NCI-H1048 (cell line): ENCODE data around the gene MVB12A.

Source experiments
- DNase-seq: peaks from one replicate; lab custom pipeline; 2025; lab: John Stamatoyannopoulos, UW

Gene MVB12A

DNA sequence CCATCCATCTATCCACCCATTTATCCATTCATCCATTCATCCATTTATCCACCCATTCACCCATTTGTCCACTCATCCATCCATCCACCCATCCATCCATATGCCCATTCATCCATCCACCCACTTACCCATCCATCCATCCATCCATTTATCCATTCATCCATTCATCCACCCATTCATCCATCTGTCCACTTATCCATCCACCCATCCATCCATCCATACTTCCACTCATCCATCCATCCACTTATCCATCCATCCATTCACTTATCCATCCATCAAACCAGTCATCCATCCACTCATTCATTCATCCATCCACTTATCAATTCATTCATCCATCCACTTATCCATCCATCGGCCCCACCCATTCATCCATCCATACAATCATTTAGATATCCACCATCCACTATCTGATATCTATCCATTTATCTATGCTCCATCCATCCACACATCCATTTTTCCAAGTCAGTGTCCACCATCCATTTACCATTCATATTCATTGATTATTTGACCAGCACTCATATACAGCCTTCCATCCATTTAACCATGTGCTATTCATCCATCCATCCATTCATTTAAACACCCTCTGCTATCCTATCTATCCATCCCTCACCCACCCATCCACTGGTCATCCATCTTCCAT, 25.8 kb downstream of the MVB12A start:
- no peak for DNase-seq

DNA sequence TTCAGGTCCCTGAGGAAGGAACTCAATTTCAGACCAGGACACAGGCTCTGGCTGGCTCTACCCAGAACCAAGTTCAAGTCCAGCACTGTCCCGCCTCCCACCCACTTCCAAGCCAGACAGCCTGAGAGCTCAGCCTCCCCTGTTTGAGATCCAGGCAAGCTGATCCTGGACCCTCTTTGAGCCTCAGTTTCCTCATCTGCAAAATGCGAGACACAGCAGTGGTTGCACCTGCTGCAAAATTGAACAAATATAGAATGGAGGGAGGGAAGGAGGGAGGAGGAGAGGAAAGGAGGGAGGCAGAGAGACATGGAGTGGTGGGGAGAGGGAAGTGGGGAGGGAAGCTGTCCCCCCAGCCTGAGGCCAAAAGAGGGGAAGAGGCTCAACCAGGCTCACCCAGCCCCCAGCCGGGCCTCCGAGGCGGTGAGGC, 27.9 kb downstream of the MVB12A start:
- no peak for DNase-seq

DNA sequence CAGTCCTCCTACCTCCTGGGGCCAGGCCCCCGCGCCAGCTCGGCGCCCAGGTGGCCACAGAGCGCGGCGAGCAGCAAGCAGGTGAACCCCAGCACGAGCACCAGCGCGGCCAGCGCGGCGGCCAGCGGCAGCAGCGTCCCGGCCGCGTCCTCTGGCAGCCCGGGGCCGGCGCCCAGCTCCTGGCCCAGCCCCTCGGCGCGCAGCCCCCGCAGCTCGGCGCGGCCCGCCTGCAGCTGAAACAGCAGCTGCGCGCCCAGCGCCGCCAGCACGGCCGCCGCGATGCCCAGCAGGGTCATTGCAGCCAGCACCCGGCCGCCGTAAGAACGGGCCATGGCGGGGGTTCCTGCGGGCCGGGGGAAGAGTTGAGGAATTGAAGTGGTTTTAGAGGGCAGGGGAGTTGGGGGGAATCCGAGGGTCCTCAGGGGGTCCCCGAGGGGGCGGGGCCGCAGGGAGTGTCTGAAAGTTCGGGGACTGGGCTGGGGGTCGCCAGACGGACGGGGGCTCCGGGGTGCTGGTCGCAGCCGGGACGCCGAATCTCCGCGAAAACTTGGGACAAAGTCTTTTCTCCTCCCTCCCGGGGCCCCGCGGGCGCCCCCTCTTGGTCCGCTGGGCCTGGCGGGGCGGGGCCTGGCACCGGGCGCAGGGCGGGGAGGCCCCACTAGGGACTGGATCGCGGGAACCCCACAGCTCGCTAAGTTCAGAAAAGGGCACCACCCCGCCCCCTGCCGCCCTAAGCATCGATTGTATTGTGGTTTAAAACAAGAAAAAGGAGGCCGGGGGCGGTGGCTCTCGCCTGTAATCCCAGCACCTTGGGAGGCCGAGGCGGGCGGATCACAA, 28.5 kb downstream of the MVB12A start, which contains the start of gene TMEM221:
TMEM221 (minus strand) TSS at position 538 of the 837 bp plus-strand sequence; CDS start at position 332, 206 bp downstream.
- DNase-seq = no peak

- no peak for DNase-seq
These were observed 30.6 kb downstream of the MVB12A start for GRCh38 chr19:17450264-17451075.

DNA sequence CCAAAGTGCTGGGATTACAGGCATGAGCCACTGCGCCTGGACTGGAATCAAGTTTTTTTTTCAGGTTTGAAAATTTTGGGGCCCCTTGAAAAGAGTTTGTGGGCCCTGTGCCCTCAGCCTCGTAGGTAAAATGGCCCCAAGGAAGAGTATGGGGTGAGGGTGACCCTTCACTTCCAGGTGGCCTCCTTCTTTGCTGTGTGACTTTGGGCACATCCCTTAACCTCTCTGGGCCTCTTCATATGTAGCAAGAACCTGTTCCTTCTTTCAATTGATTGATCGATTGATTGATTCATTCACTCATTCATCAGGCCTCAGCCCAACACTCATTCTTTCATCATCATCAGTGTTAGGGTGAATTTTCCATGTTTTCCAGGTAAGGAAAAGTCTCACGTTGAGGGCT, 32.0 kb downstream of the MVB12A start:
- no peak for DNase-seq

DNA sequence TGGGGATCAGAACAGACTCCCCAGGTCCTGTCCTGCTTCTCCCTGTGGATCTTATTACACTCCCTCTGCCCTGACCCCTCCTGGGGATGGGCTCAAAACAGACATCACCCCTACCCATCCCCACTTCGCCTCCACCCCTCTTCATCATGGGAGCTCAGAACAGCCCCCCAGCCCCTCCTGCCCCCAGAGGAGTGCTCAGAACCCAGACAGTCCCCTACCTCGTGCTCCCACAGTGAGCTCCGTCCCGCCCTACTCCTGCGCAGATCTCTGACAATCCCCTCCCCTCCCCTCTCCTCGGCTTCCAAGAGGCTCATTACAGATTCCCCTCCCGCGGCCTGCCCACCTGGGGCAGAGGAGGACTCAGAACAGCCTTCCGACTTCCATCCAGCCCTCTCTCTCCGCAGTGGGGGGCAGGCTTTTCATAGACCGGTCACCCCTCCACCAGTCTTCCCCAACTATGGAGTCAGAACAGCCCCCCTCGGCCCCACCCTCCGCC, 34.8 kb downstream of the MVB12A start:
- no peak for DNase-seq

- DNase-seq = no peak
These were observed 35.7 kb downstream of the MVB12A start for GRCh38 chr19:17455308-17456123.

GRCh38 chr19:17456127-17456526, 36.3 kb downstream of the MVB12A start:
- no peak for DNase-seq

- no peak for DNase-seq
These were observed 37.8 kb downstream of the MVB12A start for GRCh38 chr19:17457616-17458015.

DNA sequence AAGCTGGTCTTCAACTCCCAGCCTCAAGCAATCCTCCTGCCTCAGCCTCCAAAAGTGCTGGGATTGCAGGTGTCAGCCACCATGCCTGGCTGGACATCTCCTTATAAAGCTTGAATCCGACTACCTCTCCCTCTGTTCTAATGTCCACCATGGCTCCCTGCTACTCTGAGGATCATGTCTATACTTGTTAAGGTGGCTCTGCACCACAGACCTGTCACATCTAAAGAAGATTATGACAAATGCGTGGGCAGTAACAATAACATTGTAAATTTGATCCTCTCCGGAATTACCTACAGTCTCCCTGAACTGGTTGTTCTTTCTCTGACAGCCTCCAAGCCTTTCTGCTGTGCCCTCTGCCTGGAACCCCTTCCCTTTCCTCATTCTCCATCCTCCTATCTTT, 39.1 kb downstream of the MVB12A start:
- DNase-seq = no peak

- no peak for DNase-seq
These were observed 40.8 kb downstream of the MVB12A start, which contains the start of gene NXNL1 for GRCh38 chr19:17460372-17461230. Gene NXNL1 (minus strand): TSS chr19:17460926. CDS start chr19:17460869, 57 bp downstream.

DNA sequence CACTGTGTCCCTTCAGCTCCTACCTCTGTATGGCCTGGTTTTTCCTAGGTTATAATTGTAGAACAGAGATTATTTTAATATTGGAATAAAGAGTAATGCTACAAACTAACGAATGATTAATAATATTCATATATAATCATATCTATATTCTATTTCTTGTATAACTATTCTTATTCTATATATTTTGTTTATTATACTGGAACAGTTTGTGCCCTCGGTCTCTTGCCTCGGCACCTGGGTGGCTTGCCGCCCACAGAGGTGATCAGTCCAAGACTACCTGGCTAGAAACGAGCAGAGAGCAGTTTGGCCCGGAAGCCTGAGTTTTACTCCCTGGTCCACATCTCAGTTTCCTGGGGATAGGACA, 46.6 kb downstream of the MVB12A start:
- DNase-seq = no peak

GRCh38 chr19:17467471-17468301, 47.8 kb downstream of the MVB12A start:
- no peak for DNase-seq

GRCh38 chr19:17468302-17469091, 48.6 kb downstream of the MVB12A start:
- DNase-seq = no peak

GRCh38 chr19:17469092-17469480, 49.2 kb downstream of the MVB12A start:
- DNase-seq = no peak

- peak; percentile 80 for DNase-seq
These were observed 49.7 kb downstream of the MVB12A start for GRCh38 chr19:17469481-17470067.

DNA sequence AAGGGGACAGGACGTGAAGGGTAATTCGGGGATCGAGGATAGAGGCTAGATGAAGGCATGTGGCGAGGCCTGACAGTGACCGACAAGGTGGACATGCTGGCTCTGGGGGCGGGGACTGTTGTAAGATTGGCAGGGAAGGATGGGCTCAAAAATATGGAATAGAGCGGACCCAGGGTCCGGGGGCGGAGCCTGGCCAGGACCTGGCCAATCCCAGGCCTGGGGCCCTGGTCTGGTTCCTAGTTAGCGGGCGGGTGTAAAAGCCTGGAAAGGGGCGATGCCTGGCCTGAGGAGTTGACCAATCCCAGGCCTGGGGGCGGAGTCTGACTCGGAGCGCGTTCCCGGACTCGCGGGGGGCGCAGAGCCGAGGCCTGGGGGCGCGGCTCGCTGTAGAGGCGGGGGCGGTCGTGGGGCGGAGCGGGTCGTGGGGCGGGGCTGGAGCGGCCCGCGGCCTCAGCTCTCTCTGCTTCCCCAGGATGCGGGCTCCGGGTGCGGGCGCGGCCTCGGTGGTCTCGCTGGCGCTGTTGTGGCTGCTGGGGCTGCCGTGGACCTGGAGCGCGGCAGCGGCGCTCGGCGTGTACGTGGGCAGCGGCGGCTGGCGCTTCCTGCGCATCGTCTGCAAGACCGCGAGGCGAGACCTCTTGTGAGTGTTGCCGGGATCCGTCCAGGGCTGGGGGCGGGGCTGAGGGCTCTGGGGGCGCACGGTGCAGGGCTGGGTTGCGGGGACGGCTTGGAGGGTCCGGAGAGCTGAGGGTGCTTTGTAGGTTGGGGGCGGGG, 50.4 kb downstream of the MVB12A start, which contains the start of gene SLC27A1:
SLC27A1 (plus strand) TSS at position 457 of the 774 bp plus-strand sequence; CDS start at position 474, 17 bp downstream.
- DNase-seq = peak; percentile 97
